K562 (cell line): Measurements from ENCODE around the gene TIFAB. TPM values are rescaled to one million over a fixed set of nuclear protein-coding genes. Genes with fewer than 3 reads are reported as not detected.

Experiments
- ARID1B ChIP-seq: fragments of 450-650 bp; IDR thresholded peaks from 2 replicates; pipeline ENCODE4 v1.6.1; 2016; ENCODE audit warnings: antibody characterized with exemption, mild to moderate bottlenecking, inconsistent platforms
- CBX1 ChIP-seq: sonication (generic); IDR thresholded peaks from 2 replicates; pipeline ENCODE4 v1.6.1; 2016; ENCODE audit warnings: antibody characterized with exemption, low read depth, mild to moderate bottlenecking
- CREB1 ChIP-seq, 2 experiments: sonication (generic) in 1 of 2; formaldehyde crosslinking in 1 of 2; IDR thresholded peaks; 2 replicates each; pipeline versions ENCODE4 v1.6.1 to v1.8.0; 2012 to 2022; ENCODE audit warnings: inconsistent platforms in 1 of 2, mild to moderate bottlenecking in 1 of 2, missing genetic modification reagents in 1 of 2, moderate library complexity in 1 of 2
- DACH1 ChIP-seq: fragments of 450-650 bp; IDR thresholded peaks from 2 replicates; pipeline ENCODE4 v1.6.1; 2018; ENCODE audit not compliant: partially characterized antibody
- FUS ChIP-seq: fragments of 200-400 bp; formaldehyde crosslinking; optimal IDR thresholded peaks from 2 replicates; pipeline ENCODE3; 2017; ENCODE audit warnings: low read depth, low read length
- GABPB1 ChIP-seq: sonication (generic); formaldehyde crosslinking; IDR thresholded peaks from 2 replicates; pipeline ENCODE4 v1.8.0; 2022; ENCODE audit warnings: mild to moderate bottlenecking, missing genetic modification reagents
- KLF1 ChIP-seq: fragments of 450-650 bp; IDR thresholded peaks from 2 replicates; pipeline ENCODE4 v1.6.1; 2016; ENCODE audit warnings: missing genetic modification characterization, missing compliant biosample characterization
- MCM3 ChIP-seq: fragments of 450-650 bp; IDR thresholded peaks from 2 replicates; pipeline ENCODE4 v1.6.1; 2016
- MXI1 ChIP-seq: IDR thresholded peaks from 2 replicates; pipeline ENCODE4 v1.6.1; 2011; ENCODE audit warnings: low read depth, mild to moderate bottlenecking, improper control_type of control experiment, low read length
- NFIX ChIP-seq: fragments of 250-450 bp; sonication (Bioruptor Pico); IDR thresholded peaks from 2 replicates; pipeline ENCODE4 v1.4.0; 2020; ENCODE audit warnings: low read depth, mild to moderate bottlenecking, moderate library complexity
- NR2C1 ChIP-seq, 2 experiments: fragments of 450-650 bp; IDR thresholded peaks; 2 replicates each; pipeline ENCODE4 v1.6.1; 2017; ENCODE audit warnings: mild to moderate bottlenecking in 2 of 2, antibody characterized with exemption in 1 of 2, inconsistent platforms in 1 of 2, missing compliant biosample characterization in 1 of 2, missing genetic modification characterization in 1 of 2
- NR3C1 ChIP-seq: sonication (generic); formaldehyde crosslinking; IDR thresholded peaks from 2 replicates; pipeline ENCODE4 v1.8.1; 2022; ENCODE audit warnings: missing genetic modification reagents
- RBM25 ChIP-seq: fragments of 200-400 bp; formaldehyde crosslinking; IDR thresholded peaks from 2 replicates; pipeline ENCODE4 v1.6.1; 2018; ENCODE audit warnings: low read length, low read depth, moderate library complexity; ENCODE audit not compliant: severe bottlenecking
- RCOR1 ChIP-seq, 2 experiments: IDR thresholded peaks; 2 replicates each; pipeline ENCODE4 v1.6.1; 2012; ENCODE audit warnings: low read depth in 2 of 2, low read length in 2 of 2, borderline replicate concordance in 1 of 2, improper control_type of control experiment in 1 of 2
- ZNF133 ChIP-seq: fragments of 250-450 bp; sonication (Bioruptor Pico); IDR thresholded peaks from 2 replicates; pipeline ENCODE4 v1.4.0; 2020; ENCODE audit warnings: mild to moderate bottlenecking
- ZNF384 ChIP-seq: IDR thresholded peaks from 2 replicates; pipeline ENCODE4 v1.6.1; 2012; ENCODE audit warnings: low read depth, low read length, improper control_type of control experiment
- polyA plus RNA-seq, 8 experiments: library from polyadenylated mRNA; depleted of rRNA in 4 of 8; stranded (reverse) in 5 of 8; unstranded in 3 of 8; fragments of >200 nt; fragmentation: Nextera tagmentation in 2 of 8; fragmentation: Illumina TruSeq in 1 of 8; extraction: Ambion mirVana in 2 of 8; extraction: Trizol in 1 of 8; gene quantifications; 2 replicates each; pipeline versions ENCODE4 v1.2.1 to v1.2.3, GENCODE V29; 2011 to 2014; ENCODE audit warnings: inconsistent platforms in 1 of 8, missing spikeins in 1 of 8
- total RNA-seq, 7 experiments: library from RNA; depleted of rRNA in 6 of 7; stranded (reverse); fragments of >200 nt in 6 of 7; fragmentation: Illumina TruSeq in 2 of 7; extraction: Trizol in 2 of 7; gene quantifications; 2 replicates each; pipeline versions ENCODE4 v1.2.1 to v1.2.3, GENCODE V29; 2011 to 2021; ENCODE audit warnings: low replicate concordance in 1 of 7
- TF ChIP-seq, protein P1 (sequence below): fragments of 450-650 bp; IDR thresholded peaks from 2 replicates; pipeline ENCODE4 v1.7.0; 2016; ENCODE audit warnings: borderline replicate concordance
- TF ChIP-seq, protein P2 (sequence below), 3 experiments: IDR thresholded peaks in 2 of 3; conservative IDR thresholded peaks in 1 of 3; 2 replicates each; pipeline ENCODE4 v1.5.1; 2011 to 2012; ENCODE audit warnings: low read length in 3 of 3, mild to moderate bottlenecking in 3 of 3, control low read depth in 2 of 3, improper control_type of control experiment in 1 of 3, inconsistent platforms in 1 of 3, low read depth in 1 of 3, mixed read lengths in 1 of 3, moderate library complexity in 1 of 3; ENCODE audit not compliant: insufficient read depth in 2 of 3
- TF ChIP-seq, protein P3 (sequence below): fragments of 150-350 bp; IDR thresholded peaks from 2 replicates; pipeline ENCODE4 v1.6.1; 2014; ENCODE audit warnings: low read depth, mild to moderate bottlenecking, low read length, borderline replicate concordance

Gene TIFAB
- total and polyA plus RNA-seq, 9 of the 15 experiments (the other 6 are each of a cell fraction or from before 2014, with no cell fraction given): not detected

DNA sequence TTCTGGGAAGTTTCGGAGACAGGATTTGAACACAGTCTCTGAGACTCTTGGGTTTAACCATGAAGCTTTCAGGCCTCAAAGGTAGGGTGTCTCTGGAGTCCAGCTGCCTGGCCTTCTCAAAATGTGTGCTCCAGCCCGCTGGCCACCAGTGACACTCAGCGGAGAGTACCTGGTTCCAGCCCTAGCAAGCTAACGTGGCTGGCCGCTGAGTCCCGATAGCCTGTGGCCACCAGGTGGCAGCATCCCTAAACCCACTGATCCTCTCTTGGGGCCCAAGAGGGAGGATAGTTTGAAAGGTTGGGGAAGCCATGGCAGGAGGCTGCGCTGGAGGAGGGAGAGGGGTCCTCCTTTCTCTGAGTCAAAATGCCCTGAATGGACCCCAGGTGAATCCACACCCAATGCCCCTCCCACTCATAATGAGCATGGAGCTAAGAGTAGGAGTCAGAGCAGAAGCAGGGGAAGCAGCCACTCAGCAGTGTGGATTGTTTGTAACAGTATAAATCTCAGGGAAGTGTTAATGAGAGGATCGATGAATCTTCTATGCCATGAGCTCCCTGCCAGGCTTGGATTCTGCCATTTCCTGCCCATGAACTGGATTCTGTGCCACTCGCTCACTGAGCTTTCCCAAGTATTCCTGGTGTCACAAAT lies 5.4 kb upstream of the TIFAB start (continued):
- TF ChIP-seq ARID1B (0 out of 2 replicates have a peak, but pooled peaks have one; percentile 16), KLF1 (tag) (no peak), MXI1 (no peak), CREB1 (IDR thresholded peaks at IDR 0.05) (no peak), CREB1 (CRISPR knock-in tag; IDR thresholded peaks at IDR 0.05) (no peak), MCM3 (no peak), ZNF133 (no peak), NFIX (CRISPR knock-in tag) (no peak), RCOR1 (IDR thresholded peaks at IDR 0.05; ENCODE audit: borderline replicate concordance in 1 of 2, low read depth in 2 of 2, low read length in 2 of 2) (peak in 1 of 2 experiments; percentile 78; a peak in 2 of 4 replicates), NR2C1 (IDR thresholded peaks at IDR 0.05) (no peak), NR2C1 (tag; IDR thresholded peaks at IDR 0.05) (no peak), FUS (no peak), NR3C1 (CRISPR knock-in tag) (no peak), CBX1 (no peak), ZNF384 (no peak), RBM25 (no peak), DACH1 (no peak), GABPB1 (CRISPR knock-in tag) (no peak)
- TF ChIP-seq, protein P1, sequence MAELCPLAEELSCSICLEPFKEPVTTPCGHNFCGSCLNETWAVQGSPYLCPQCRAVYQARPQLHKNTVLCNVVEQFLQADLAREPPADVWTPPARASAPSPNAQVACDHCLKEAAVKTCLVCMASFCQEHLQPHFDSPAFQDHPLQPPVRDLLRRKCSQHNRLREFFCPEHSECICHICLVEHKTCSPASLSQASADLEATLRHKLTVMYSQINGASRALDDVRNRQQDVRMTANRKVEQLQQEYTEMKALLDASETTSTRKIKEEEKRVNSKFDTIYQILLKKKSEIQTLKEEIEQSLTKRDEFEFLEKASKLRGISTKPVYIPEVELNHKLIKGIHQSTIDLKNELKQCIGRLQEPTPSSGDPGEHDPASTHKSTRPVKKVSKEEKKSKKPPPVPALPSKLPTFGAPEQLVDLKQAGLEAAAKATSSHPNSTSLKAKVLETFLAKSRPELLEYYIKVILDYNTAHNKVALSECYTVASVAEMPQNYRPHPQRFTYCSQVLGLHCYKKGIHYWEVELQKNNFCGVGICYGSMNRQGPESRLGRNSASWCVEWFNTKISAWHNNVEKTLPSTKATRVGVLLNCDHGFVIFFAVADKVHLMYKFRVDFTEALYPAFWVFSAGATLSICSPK: no peak
- TF ChIP-seq, protein P2, sequence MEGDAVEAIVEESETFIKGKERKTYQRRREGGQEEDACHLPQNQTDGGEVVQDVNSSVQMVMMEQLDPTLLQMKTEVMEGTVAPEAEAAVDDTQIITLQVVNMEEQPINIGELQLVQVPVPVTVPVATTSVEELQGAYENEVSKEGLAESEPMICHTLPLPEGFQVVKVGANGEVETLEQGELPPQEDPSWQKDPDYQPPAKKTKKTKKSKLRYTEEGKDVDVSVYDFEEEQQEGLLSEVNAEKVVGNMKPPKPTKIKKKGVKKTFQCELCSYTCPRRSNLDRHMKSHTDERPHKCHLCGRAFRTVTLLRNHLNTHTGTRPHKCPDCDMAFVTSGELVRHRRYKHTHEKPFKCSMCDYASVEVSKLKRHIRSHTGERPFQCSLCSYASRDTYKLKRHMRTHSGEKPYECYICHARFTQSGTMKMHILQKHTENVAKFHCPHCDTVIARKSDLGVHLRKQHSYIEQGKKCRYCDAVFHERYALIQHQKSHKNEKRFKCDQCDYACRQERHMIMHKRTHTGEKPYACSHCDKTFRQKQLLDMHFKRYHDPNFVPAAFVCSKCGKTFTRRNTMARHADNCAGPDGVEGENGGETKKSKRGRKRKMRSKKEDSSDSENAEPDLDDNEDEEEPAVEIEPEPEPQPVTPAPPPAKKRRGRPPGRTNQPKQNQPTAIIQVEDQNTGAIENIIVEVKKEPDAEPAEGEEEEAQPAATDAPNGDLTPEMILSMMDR (IDR thresholded peaks at IDR 0.05 in 2 of 3, conservative IDR thresholded peaks at IDR 0.05 in 1 of 3; ENCODE audit: insufficient read depth in 2 of 3, low read depth in 1 of 3, low read length in 3 of 3): peak; percentile 95 to 98 (median 97)
- TF ChIP-seq, protein P3, sequence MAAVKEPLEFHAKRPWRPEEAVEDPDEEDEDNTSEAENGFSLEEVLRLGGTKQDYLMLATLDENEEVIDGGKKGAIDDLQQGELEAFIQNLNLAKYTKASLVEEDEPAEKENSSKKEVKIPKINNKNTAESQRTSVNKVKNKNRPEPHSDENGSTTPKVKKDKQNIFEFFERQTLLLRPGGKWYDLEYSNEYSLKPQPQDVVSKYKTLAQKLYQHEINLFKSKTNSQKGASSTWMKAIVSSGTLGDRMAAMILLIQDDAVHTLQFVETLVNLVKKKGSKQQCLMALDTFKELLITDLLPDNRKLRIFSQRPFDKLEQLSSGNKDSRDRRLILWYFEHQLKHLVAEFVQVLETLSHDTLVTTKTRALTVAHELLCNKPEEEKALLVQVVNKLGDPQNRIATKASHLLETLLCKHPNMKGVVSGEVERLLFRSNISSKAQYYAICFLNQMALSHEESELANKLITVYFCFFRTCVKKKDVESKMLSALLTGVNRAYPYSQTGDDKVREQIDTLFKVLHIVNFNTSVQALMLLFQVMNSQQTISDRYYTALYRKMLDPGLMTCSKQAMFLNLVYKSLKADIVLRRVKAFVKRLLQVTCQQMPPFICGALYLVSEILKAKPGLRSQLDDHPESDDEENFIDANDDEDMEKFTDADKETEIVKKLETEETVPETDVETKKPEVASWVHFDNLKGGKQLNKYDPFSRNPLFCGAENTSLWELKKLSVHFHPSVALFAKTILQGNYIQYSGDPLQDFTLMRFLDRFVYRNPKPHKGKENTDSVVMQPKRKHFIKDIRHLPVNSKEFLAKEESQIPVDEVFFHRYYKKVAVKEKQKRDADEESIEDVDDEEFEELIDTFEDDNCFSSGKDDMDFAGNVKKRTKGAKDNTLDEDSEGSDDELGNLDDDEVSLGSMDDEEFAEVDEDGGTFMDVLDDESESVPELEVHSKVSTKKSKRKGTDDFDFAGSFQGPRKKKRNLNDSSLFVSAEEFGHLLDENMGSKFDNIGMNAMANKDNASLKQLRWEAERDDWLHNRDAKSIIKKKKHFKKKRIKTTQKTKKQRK: no peak
